ENCODE results near the gene PPP2R3A. TPM values are rescaled to one million over a fixed set of nuclear protein-coding genes. Genes with fewer than 3 reads are reported as not detected.

The PPP2R3A gene
- polyA plus RNA-seq, 3 donors from 2014 or later, result 0.06 to 0.24 (median 0.09) TPM

DNA sequence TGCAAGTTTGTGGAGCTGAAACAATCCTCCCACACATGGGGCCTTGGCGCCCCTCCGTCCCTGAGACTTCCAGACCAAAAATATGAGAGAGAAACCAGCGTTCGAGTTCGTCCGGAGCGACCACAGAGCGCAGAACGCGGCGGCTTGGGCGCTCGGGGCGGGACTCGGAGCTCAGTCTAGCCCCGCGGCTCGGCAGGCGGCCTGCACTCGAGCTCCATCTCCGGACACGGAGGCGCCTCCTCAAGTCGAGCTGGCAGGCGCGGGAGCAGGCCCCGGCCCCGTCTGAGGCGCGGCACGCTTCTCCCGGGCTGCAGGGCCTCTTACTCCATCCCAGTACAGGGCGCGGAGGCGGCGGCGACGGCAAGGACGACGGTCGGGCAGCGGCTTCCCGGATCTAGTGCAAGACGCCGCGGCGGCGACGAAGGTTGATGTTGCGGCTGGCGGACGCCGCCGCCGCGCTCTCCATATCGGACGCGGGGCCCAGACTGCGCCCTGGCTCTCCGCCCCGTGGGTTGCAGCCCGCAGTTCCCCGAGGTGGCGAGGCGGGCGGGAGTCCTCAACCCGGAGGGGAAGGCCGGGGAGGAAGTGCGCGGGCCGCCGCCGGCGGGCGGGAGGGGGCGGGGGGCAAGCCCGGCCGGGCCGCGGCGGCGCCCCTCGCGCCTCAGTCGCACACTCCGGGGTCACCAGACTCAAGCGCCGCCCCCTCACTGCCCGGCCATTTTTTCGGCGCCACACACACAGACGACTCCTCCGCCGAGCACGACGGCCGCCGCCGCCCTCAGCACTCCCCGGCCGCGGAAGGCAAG, 229.9 kb downstream of the PPP2R3A start:
- Mint-ChIP-seq H3K36me3 (peaks cover 0 to 10% (median 3%) of the 10 kb centered on the region in 3 donors), H3K27ac (peak overlapping the region; percentile 97 to 100 (median 100)), H3K4me3 (peak overlapping the region; percentile 95 to 99 (median 97)), H3K4me1 (peaks cover 58 to 61% of the 10 kb centered on the region in 2 donors), H3K27me3 (ENCODE audit: low read depth in 3 of 3) (peaks cover 32 to 41% (median 40%) of the 10 kb centered on the region in 3 donors), H3K9me3 (peaks cover 0 to 2% (median 0%) of the 10 kb centered on the region in 6 donors)
- DNase-seq, result peak; percentile 91

DNA sequence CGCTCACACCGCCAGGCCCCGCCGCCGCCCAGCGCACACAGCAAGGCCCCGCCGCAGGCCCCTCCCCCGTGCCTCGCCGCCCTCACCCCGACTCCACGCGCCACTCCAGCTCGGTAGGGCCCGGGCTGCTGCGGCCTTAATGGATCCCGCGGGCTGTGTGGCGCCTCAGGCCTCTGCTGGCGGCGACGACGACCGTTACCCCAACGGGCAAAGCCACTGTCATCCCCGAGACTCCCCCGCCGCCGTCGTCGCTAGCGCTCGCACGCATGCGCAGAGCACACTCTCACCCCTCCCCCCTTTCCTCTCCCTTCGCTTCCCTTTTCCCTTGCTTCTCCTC, 230.5 kb downstream of the PPP2R3A start, which contains the start of gene MSL2:
Gene MSL2, minus strand, starts transcription at position 272 of the 337 bp plus-strand sequence. CDS start 1,222 bp downstream, outside the sequence.
- H3K36me3 Mint-ChIP-seq, result peaks cover 0 to 10% (median 0%) of the 10 kb centered on the region in 3 donors
- peak within 1 kb of the TSS; percentile 97 to 100 (median 100) for H3K27ac Mint-ChIP-seq
- DNase-seq, result no peak
- H3K27me3 Mint-ChIP-seq (ENCODE audit: low read depth in 3 of 3), result peaks cover 32 to 41% (median 40%) of the 10 kb centered on the region in 3 donors
- peak within 1 kb of the TSS; percentile 95 to 99 (median 97) for H3K4me3 Mint-ChIP-seq
- H3K9me3 Mint-ChIP-seq, result peaks cover 0 to 2% (median 0%) of the 10 kb centered on the region in 6 donors
- H3K4me1 Mint-ChIP-seq, result peaks cover 53 to 55% of the 10 kb centered on the region in 2 donors

DNA sequence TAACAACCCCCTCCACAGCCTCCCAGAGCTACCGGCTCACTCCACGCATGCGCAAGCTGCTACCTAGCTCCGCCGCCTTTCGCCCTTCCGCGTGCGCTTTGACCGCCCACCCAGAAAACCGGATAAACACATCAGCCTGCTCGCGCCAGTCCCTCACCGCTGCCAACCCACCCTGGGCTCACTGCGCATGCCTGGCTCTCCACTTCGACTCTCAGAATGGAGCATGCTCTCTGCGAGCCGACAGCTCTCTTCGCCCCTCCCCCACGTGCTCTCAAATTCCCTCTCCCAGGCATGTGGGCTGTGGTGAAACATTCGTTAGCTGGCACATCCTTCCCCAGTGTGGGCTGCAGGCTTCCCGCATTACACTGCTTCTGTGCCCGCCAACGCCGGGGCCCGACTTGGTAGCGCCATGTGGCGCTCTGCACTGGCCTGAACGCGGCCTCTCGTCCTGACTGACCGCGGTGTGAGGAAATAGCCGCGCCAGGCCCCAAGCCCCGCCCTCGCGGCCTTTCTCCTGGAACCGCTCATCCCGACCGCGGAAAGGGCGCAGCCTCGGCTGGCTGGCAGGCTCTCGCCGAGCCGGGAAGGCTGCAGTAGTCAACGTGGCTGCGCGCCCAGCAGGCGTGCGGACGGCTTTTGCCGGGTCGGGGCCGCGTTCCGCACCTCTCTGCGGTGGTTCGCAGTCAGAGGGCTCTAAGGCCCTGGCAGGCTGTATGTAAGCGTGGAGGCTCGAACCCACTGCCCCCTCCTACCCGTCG, 231.1 kb downstream of the PPP2R3A start:
- H3K27me3 Mint-ChIP-seq (ENCODE audit: low read depth in 3 of 3), result peaks cover 32 to 41% (median 40%) of the 10 kb centered on the region in 3 donors
- DNase-seq, result peak; percentile 98
- H3K4me3 Mint-ChIP-seq, result peak overlapping the region; percentile 95 to 99 (median 97)
- peaks cover 0 to 10% (median 0%) of the 10 kb centered on the region in 3 donors for H3K36me3 Mint-ChIP-seq
- peak overlapping the region; percentile 95 to 100 (median 98) for H3K27ac Mint-ChIP-seq
- peaks cover 0 to 2% (median 0%) of the 10 kb centered on the region in 6 donors for H3K9me3 Mint-ChIP-seq
- peaks cover 47 to 50% of the 10 kb centered on the region in 2 donors for H3K4me1 Mint-ChIP-seq

GRCh38 chr3:136197159-136197793, 231.7 kb downstream of the PPP2R3A start:
- peak overlapping the region; percentile 95 to 99 (median 97) for H3K4me3 Mint-ChIP-seq
- H3K9me3 Mint-ChIP-seq, result peaks cover 0 to 2% (median 0%) of the 10 kb centered on the region in 6 donors
- peaks cover 40 to 43% of the 10 kb centered on the region in 2 donors for H3K4me1 Mint-ChIP-seq
- peak in 1 of 3 donors; percentile 22 for DNase-seq
- H3K27me3 Mint-ChIP-seq (ENCODE audit: low read depth in 3 of 3), result peaks cover 32 to 41% (median 40%) of the 10 kb centered on the region in 3 donors
- H3K36me3 Mint-ChIP-seq, result peaks cover 0 to 10% (median 0%) of the 10 kb centered on the region in 3 donors
- peak overlapping the region; percentile 95 to 100 (median 98) for H3K27ac Mint-ChIP-seq

Other genes with a start within 250 kb of the PPP2R3A start
- gene MSL2, start 230.6 kb downstream of the PPP2R3A start, polyA plus RNA-seq, result 10 to 100 TPM; 25.9 to 39.0 (median 33.0) TPM